Stimulated activated CD8-positive, alpha-beta memory T cell treated with anti-CD3 and anti-CD28 coated beads, Interleukin-4, amount 100 ng/mL, for 24 hours (primary cell): ENCODE data around the gene TFAP2A.

Experiments
- DNase-seq: peaks from one replicate; pipeline ENCODE4 v3.0.0-alpha.2; 2020; ENCODE audit warnings: low read depth

TFAP2A gene

GRCh38 chr6:10412461-10413261, 2.2 kb downstream of the TFAP2A start:
- DNase-seq = no peak

GRCh38 chr6:10411971-10412460, 2.9 kb downstream of the TFAP2A start:
- DNase-seq = no peak

- DNase-seq = no peak
These were observed 3.5 kb downstream of the TFAP2A start for GRCh38 chr6:10411131-10411970.

- DNase-seq = no peak
These were observed 4.4 kb downstream of the TFAP2A start for GRCh38 chr6:10410207-10411050.

- no peak for DNase-seq
These were observed 5.1 kb downstream of the TFAP2A start for GRCh38 chr6:10409731-10410206.

- no peak for DNase-seq
These were observed 5.6 kb downstream of the TFAP2A start for GRCh38 chr6:10409233-10409721.

- no peak for DNase-seq
These were observed 6.4 kb downstream of the TFAP2A start for GRCh38 chr6:10408457-10408856.

GRCh38 chr6:10407674-10408054, 7.2 kb downstream of the TFAP2A start:
- DNase-seq = no peak

- DNase-seq = no peak
These were observed 7.7 kb downstream of the TFAP2A start for GRCh38 chr6:10407018-10407673.

GRCh38 chr6:10406556-10406955, 8.3 kb downstream of the TFAP2A start:
- no peak for DNase-seq

GRCh38 chr6:10405513-10405900, 9.4 kb downstream of the TFAP2A start:
- no peak for DNase-seq

GRCh38 chr6:10404799-10405512, 9.9 kb downstream of the TFAP2A start:
- no peak for DNase-seq

- peak; percentile 75 for DNase-seq
These were observed 10.6 kb downstream of the TFAP2A start for GRCh38 chr6:10404107-10404798.

- no peak for DNase-seq
These were observed 11.3 kb downstream of the TFAP2A start for GRCh38 chr6:10403385-10404106.

- no peak for DNase-seq
These were observed 12.1 kb downstream of the TFAP2A start for GRCh38 chr6:10402648-10403311.

- no peak for DNase-seq
These were observed 13.1 kb downstream of the TFAP2A start for GRCh38 chr6:10401632-10402223.

GRCh38 chr6:10401004-10401536, 13.8 kb downstream of the TFAP2A start:
- no peak for DNase-seq

GRCh38 chr6:10400330-10400729, 14.5 kb downstream of the TFAP2A start:
- no peak for DNase-seq
